Cerebellar nuclear complex (tissue), 1 donor: Measurements from ENCODE around the gene RAB11FIP4.
"Not testable (repeated sequence)": the region's sequence is repeated elsewhere in the genome, so short reads cannot be mapped to it uniquely, and the experiment has no call there.

Experiments
- DNase-seq, 2 experiments: peaks; one replicate each; lab custom pipeline; 2025; lab: John Stamatoyannopoulos, UW

RAB11FIP4 gene

GRCh38 chr17:31391496-31391949 lies at the start of gene RAB11FIP4:
Gene RAB11FIP4, plus strand, starts transcription at chr17:31391675. Its CDS starts 178 bp downstream, at chr17:31391853.
- no peak for DNase-seq

- DNase-seq = not testable (repeated sequence)
Observed at GRCh38 chr17:31345191-31345747, 46.2 kb upstream of the RAB11FIP4 start.

GRCh38 chr17:31349454-31349853 lies 42.0 kb upstream of the RAB11FIP4 start:
- no peak for DNase-seq

GRCh38 chr17:31355935-31356334 lies 35.5 kb upstream of the RAB11FIP4 start:
- DNase-seq = no peak

- DNase-seq = no peak
Observed at GRCh38 chr17:31357091-31357490, 34.4 kb upstream of the RAB11FIP4 start.

- no peak for DNase-seq
Observed at GRCh38 chr17:31357839-31358394, 33.6 kb upstream of the RAB11FIP4 start.

GRCh38 chr17:31364012-31364411 lies 27.5 kb upstream of the RAB11FIP4 start:
- DNase-seq = no peak

GRCh38 chr17:31366088-31366487 lies 25.4 kb upstream of the RAB11FIP4 start:
- DNase-seq = no peak

- DNase-seq = no peak
Observed at GRCh38 chr17:31369266-31369665, 22.2 kb upstream of the RAB11FIP4 start.

GRCh38 chr17:31371511-31372097 lies 19.9 kb upstream of the RAB11FIP4 start:
- no peak for DNase-seq

GRCh38 chr17:31373150-31374093 lies 18.1 kb upstream of the RAB11FIP4 start:
- no peak for DNase-seq

GRCh38 chr17:31374094-31374447 lies 17.4 kb upstream of the RAB11FIP4 start:
- DNase-seq = no peak

- DNase-seq = no peak
Observed at GRCh38 chr17:31374503-31374902, 17.0 kb upstream of the RAB11FIP4 start.

- no peak for DNase-seq
Observed at GRCh38 chr17:31378638-31379037, 12.8 kb upstream of the RAB11FIP4 start.

- DNase-seq = no peak
Observed at GRCh38 chr17:31379597-31380205, 11.8 kb upstream of the RAB11FIP4 start.

- DNase-seq = no peak
Observed at GRCh38 chr17:31381165-31381668, 10.3 kb upstream of the RAB11FIP4 start.

- DNase-seq = not testable (repeated sequence)
Observed at GRCh38 chr17:31382668-31383275, 8.7 kb upstream of the RAB11FIP4 start.

- not testable (repeated sequence) for DNase-seq
Observed at GRCh38 chr17:31383488-31383887, 8.0 kb upstream of the RAB11FIP4 start.

- no peak for DNase-seq
Observed at GRCh38 chr17:31385428-31386285, 5.8 kb upstream of the RAB11FIP4 start.

- DNase-seq = no peak
Observed at GRCh38 chr17:31386542-31387075, 4.9 kb upstream of the RAB11FIP4 start.
